PC-9 (cell line): Measurements from ENCODE around the gene BHLHE40.

Experiments used
- EZH2 ChIP-seq: fragments of 200-600 bp; sonication (generic); IDR thresholded peaks from 2 replicates; pipeline ENCODE4 v1.8.0; 2017; ENCODE audit warnings: antibody characterized with exemption, low read depth
- TF ChIP-seq, protein P1 (sequence below): fragments of 200-600 bp; sonication (generic); conservative IDR thresholded peaks from 2 replicates; pipeline ENCODE4 v1.6.1; 2017; ENCODE audit warnings: mixed run types, antibody characterized with exemption, mild to moderate bottlenecking, moderate library complexity

DNA sequence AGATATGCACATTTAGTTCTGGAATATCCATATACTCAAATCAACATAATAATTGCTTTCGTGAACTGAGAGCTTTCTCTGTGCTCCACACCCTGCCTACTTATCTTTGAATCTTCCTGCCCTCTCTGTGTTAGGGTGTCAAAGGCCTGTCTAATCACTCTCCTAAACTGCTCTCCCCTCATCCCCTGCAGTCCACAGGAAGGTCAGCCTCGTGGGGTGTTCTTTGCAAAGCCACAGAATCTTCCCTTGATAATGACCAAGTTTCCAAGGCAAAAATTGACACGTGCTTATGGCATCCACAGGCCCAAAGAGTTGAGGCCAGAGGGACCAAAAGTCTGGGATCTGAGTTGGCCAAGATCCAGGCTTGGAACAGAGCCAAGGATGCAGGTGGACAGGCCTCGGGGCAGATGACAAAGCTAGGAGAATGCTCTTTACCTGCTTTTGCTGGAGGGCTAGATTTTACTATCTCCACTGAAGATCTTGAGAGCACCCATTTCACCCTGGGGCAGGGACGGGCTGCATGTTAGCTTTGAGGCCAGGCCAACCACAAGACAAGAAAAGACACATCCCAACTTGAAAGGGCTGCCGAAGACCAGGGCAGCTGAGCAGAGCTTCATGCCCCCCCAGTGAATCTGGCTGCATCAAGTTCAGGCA, 20.4 kb downstream of the BHLHE40 start:
- TF ChIP-seq, protein P1, sequence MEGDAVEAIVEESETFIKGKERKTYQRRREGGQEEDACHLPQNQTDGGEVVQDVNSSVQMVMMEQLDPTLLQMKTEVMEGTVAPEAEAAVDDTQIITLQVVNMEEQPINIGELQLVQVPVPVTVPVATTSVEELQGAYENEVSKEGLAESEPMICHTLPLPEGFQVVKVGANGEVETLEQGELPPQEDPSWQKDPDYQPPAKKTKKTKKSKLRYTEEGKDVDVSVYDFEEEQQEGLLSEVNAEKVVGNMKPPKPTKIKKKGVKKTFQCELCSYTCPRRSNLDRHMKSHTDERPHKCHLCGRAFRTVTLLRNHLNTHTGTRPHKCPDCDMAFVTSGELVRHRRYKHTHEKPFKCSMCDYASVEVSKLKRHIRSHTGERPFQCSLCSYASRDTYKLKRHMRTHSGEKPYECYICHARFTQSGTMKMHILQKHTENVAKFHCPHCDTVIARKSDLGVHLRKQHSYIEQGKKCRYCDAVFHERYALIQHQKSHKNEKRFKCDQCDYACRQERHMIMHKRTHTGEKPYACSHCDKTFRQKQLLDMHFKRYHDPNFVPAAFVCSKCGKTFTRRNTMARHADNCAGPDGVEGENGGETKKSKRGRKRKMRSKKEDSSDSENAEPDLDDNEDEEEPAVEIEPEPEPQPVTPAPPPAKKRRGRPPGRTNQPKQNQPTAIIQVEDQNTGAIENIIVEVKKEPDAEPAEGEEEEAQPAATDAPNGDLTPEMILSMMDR: no peak
- TF ChIP-seq EZH2: no peak
